SK-N-SH (cell line): ENCODE measurements around the gene ETS1. TPM values are rescaled to one million over a fixed set of nuclear protein-coding genes. Genes with fewer than 3 reads are reported as not detected.

ENCODE experiments used
- CTCF ChIA-PET: fragments of 300-600, 350-600 bp; formaldehyde crosslinking; extraction: SDS; loops from one replicate; lab custom pipeline; 2021; lab: Yijun Ruan, JAX
- POLR2A ChIA-PET: fragments of 350-600 bp; sonication (Branson Sonifier 250); formaldehyde crosslinking; extraction: SDS; loops from one replicate; lab custom pipeline; 2020; ENCODE audit warnings: antibody characterized with exemption, inconsistent platforms; lab: Yijun Ruan, JAX
- DNase-seq: peaks from one replicate; pipeline ENCODE4 v3.0.0; 2012
- H2AFZ ChIP-seq: fragments of 200-600 bp; sonication (generic); 2 replicates; pipeline ENCODE4 v1.8.1; 2016; ENCODE audit warnings: antibody characterized with exemption, mild to moderate bottlenecking, low read depth
- H3F3A ChIP-seq: fragments of 200-600 bp; sonication (generic); replicated peaks from 2 replicates; pipeline ENCODE3; 2016; ENCODE audit warnings: antibody characterized with exemption, mild to moderate bottlenecking; ENCODE audit not compliant: insufficient read depth
- H3K27ac ChIP-seq, 2 experiments: fragments of 200-500 bp in 1 of 2; fragments of 200-600 bp in 1 of 2; sonication (Bioruptor generic) in 1 of 2; sonication (generic), shearing (Covaris generic) in 1 of 2; 2 replicates each; pipeline versions ENCODE4 v1.5.1 to v1.6.1; 2014 to 2016; ENCODE audit warnings: low read depth in 2 of 2, inconsistent platforms in 1 of 2, low read length in 1 of 2, mild to moderate bottlenecking in 1 of 2, mixed read lengths in 1 of 2
- H3K27me3 ChIP-seq: fragments of 200-600 bp; sonication (generic), shearing (Covaris generic); 2 replicates; pipeline ENCODE4 v1.6.1; 2016; ENCODE audit warnings: mixed run types; ENCODE audit not compliant: insufficient read depth
- H3K36me3 ChIP-seq, 2 experiments: fragments of 200-500 bp in 1 of 2; fragments of 200-600 bp in 1 of 2; sonication (Bioruptor generic) in 1 of 2; sonication (generic) in 1 of 2; replicated peaks in 1 of 2; 2 replicates each; pipeline versions ENCODE3 to v1.5.1; 2014 to 2016; ENCODE audit warnings: low read length in 1 of 2, mild to moderate bottlenecking in 1 of 2; ENCODE audit not compliant: insufficient read depth in 2 of 2, control insufficient read depth in 1 of 2
- H3K4me1 ChIP-seq, 2 experiments: fragments of 200-500 bp in 1 of 2; fragments of 200-600 bp in 1 of 2; sonication (Bioruptor generic) in 1 of 2; sonication (generic), shearing (Covaris generic) in 1 of 2; 2 replicates each; pipeline versions ENCODE4 v1.5.1 to v1.6.1; 2014 to 2016; ENCODE audit warnings: low read depth in 1 of 2, low read length in 1 of 2, mixed run types in 1 of 2; ENCODE audit not compliant: insufficient read depth in 2 of 2, control insufficient read depth in 1 of 2
- H3K4me2 ChIP-seq: fragments of 200-600 bp; sonication (generic), shearing (Covaris generic); 2 replicates; pipeline ENCODE4 v1.6.1; 2017; ENCODE audit warnings: mixed run types
- H3K4me3 ChIP-seq, 2 experiments: fragments of 200-500 bp in 1 of 2; fragments of 200-600 bp in 1 of 2; sonication (Bioruptor generic) in 1 of 2; sonication (generic), shearing (Covaris generic) in 1 of 2; 2 replicates each; pipeline versions ENCODE4 v1.5.1 to v1.8.1; 2014 to 2016; ENCODE audit warnings: low read depth in 2 of 2, inconsistent platforms in 1 of 2, low read length in 1 of 2, mild to moderate bottlenecking in 1 of 2, mixed read lengths in 1 of 2, moderate library complexity in 1 of 2
- H3K79me2 ChIP-seq: fragments of 200-600 bp; sonication (generic); 2 replicates; pipeline ENCODE4 v1.8.1; 2017; ENCODE audit warnings: mild to moderate bottlenecking; ENCODE audit not compliant: insufficient read depth
- H3K9ac ChIP-seq: fragments of 200-600 bp; sonication (generic); 2 replicates; pipeline ENCODE4 v1.6.1; 2017; ENCODE audit warnings: mixed run types
- H3K9me2 ChIP-seq: fragments of 200-600 bp; sonication (generic); 2 replicates; pipeline ENCODE4 v1.6.1; 2017; ENCODE audit warnings: mixed run types
- H3K9me3 ChIP-seq: fragments of 200-600 bp; sonication (generic); 2 replicates; pipeline ENCODE4 v1.6.1; 2017; ENCODE audit warnings: mixed run types, mild to moderate bottlenecking, moderate library complexity
- H4K20me1 ChIP-seq: fragments of 200-600 bp; sonication (generic); 2 replicates; pipeline ENCODE4 v1.6.1; 2017; ENCODE audit warnings: mild to moderate bottlenecking, mixed run types; ENCODE audit not compliant: insufficient read depth
- CHD2 ChIP-seq: fragments of 150-350 bp; IDR thresholded peaks from 2 replicates; pipeline ENCODE4 v1.6.1; 2018; ENCODE audit warnings: low read length; ENCODE audit not compliant: partially characterized antibody
- ELF1 ChIP-seq: IDR thresholded peaks from 2 replicates; pipeline ENCODE4 v1.4.0; 2012
- EZH2phosphoT487 ChIP-seq: fragments of 200-600 bp; sonication (generic); IDR thresholded peaks from 2 replicates; pipeline ENCODE4 v1.6.1; 2017; ENCODE audit warnings: low read depth, mixed run types, mild to moderate bottlenecking, antibody characterized with exemption, moderate library complexity, borderline replicate concordance
- FOSL2 ChIP-seq: IDR thresholded peaks from 2 replicates; pipeline ENCODE4 v1.4.0; 2012; ENCODE audit warnings: low read depth, mild to moderate bottlenecking, moderate library complexity, borderline replicate concordance
- FOXM1 ChIP-seq: IDR thresholded peaks from 2 replicates; pipeline ENCODE4 v1.4.0; 2012; ENCODE audit warnings: low read depth, mild to moderate bottlenecking
- JUND ChIP-seq: IDR thresholded peaks from 2 replicates; pipeline ENCODE4 v1.4.0; 2012
- MXI1 ChIP-seq: IDR thresholded peaks from 2 replicates; pipeline ENCODE4 v1.6.1; 2012; ENCODE audit warnings: mild to moderate bottlenecking, low read depth, low read length, improper control_type of control experiment
- NFIC ChIP-seq: IDR thresholded peaks from 2 replicates; pipeline ENCODE4 v1.4.0; 2012; ENCODE audit warnings: borderline replicate concordance
- RAD21 ChIP-seq: IDR thresholded peaks from 2 replicates; pipeline ENCODE4 v1.6.1; 2012; ENCODE audit warnings: mild to moderate bottlenecking, low read length
- RCOR1 ChIP-seq: fragments of 150-350 bp; IDR thresholded peaks from 2 replicates; pipeline ENCODE4 v1.6.1; 2017; ENCODE audit warnings: antibody characterized with exemption, low read length
- RFX5 ChIP-seq: IDR thresholded peaks from 2 replicates; pipeline ENCODE4 v1.6.1; 2012; ENCODE audit warnings: mild to moderate bottlenecking, improper control_type of control experiment, low read length
- SIN3A ChIP-seq: IDR thresholded peaks from 2 replicates; pipeline ENCODE4 v1.6.1; 2012; ENCODE audit warnings: low read depth, mild to moderate bottlenecking, low read length, moderate library complexity, borderline replicate concordance
- SMC3 ChIP-seq: IDR thresholded peaks from 2 replicates; pipeline ENCODE4 v1.6.1; 2012; ENCODE audit warnings: low read depth, low read length, improper control_type of control experiment
- TAF1 ChIP-seq: IDR thresholded peaks from 2 replicates; pipeline ENCODE4 v1.6.1; 2012; ENCODE audit warnings: low read depth, mild to moderate bottlenecking, low read length, moderate library complexity, borderline replicate concordance
- WGBS: methylation state at CpG from one replicate; pipeline ENCODE4 v1.1.6; 2017; ENCODE audit warnings: low lambda C conversion rate; 5-methylcytosine and 5-hydroxymethylcytosine counted together
- polyA plus RNA-seq, 3 experiments: library from polyadenylated mRNA; depleted of rRNA; stranded (reverse); fragments of >200 nt; gene quantifications; 2 replicates each; pipeline ENCODE4 v1.2.3, GENCODE V29; 2012

Gene ETS1
- polyA plus RNA-seq, 1 of the 3 experiments (the other 2 are of a cell fraction): 14.5 TPM

DNA sequence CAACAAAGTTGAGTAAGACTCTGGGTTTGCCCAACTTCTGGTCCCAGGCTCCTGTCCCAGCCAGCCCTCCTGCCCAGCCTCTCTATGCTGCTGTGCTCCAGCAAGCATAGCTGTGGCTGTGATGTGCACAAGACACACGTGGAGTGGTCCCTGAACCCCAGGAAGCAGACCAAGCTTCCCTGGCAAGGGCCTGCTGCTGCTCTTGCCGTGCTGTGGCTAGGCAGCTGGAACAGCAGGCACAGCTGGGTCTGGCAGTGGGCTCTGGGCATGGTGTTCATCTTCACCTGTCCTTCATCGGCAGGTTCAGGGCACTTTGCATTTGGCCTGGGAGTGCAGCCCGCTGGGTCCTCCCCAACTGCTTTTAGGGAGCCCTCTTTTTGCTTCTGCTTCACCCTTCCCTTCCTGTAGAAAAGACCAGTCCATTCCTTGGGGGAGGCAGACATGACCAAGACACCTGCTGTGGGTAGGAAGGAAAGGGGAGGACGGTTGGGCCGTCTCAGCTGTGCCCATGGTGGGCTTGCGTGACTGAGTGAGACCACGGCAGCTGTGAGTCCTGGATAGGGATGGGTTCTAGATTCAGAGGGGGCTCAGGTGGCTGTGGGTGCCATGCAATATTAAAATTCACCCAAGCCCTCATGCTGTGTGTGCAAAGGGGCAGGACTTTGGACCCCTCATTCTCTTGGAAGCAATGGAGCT, 26.1 kb upstream of the ETS1 start:
- Histone ChIP-seq H3K27ac (no peak overlapping the region), H3K4me3 (no peak overlapping the region), H3K79me2 (no peaks in the 10 kb centered on the region), H3F3A (no peaks in the 10 kb centered on the region), H3K9me2 (no peaks in the 10 kb centered on the region)
- CTCF ChIA-PET: interaction anchor here (0.6 to 1.6 kb wide), 4 partner anchors 9 to 456 kb away, joined by 3 to 5 read pairs (median 4); no protein-coding TSS in a partner anchor
- TF ChIP-seq ELF1: no peak
- TF ChIP-seq MXI1: no peak
- TF ChIP-seq FOSL2: no peak
- no peak for TF ChIP-seq RCOR1
- no peak for TF ChIP-seq CHD2
- TF ChIP-seq RFX5: no peak
- TF ChIP-seq SMC3: no peak
- TF ChIP-seq RAD21: no peak
- TF ChIP-seq, all 33 proteins: peak for 0
- Histone ChIP-seq H3K36me3 (no peaks in the 10 kb centered on the region), H4K20me1 (no peaks in the 10 kb centered on the region), H2AFZ (no peak overlapping the region), H3K9ac (no peak overlapping the region), H3K4me1 (peaks cover 0 to 37% of the 10 kb centered on the region in 2 experiments; a peak in 2 of 4 replicates), H3K9me3 (no peaks in the 10 kb centered on the region), H3K27me3 (no peaks in the 10 kb centered on the region; the same call in 1 of the 2 replicates), H3K4me2 (no peak overlapping the region)
- POLR2A ChIA-PET: no interaction called here
- DNase-seq: no peak
- WGBS: 78% methylated on average over 6 of the region's 8 CpGs

DNA sequence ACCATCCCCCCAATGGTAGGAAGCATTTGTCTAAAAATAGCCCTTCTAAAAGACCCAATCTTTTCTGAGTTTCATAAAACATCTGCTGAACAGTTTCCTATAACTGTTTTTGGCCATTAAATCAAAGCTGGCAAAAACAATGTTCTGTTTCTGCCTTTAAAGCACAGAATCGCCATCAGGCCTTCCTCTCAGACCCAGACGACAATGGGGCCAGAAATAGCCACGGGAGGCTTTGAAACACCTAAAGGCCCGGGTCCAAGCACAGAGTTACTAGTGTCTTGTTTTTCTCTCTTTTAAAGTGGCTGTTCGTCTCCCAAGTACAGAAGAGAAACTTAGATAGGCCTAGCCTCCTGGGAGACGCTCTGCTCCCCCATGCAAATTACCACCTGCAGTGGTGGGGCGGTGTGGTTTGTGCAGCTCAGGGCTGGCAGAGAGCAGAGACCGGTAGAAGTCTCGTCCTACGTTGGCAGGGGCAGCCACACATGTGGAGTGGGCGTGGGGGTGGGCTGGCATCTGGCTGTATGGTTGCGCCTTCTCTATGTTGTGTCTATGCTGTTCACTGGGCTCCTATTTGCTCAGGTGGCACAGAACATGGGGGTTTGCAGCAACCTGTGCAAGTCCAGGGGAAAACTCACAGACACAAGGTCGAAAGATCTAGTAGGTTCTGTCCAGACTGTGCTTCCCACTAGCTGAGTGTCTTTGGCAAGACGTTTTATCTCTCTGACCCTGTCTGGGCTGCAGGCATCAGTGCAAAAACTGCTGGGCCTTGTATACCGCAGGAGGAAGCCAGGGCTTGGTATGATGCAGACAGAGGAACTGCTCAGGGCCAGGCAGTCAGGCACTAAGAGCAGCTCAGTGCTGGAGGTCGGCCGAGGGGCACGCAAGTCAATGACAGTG, 23.6 kb upstream of the ETS1 start:
- no peak overlapping the region for H3K9ac ChIP-seq

More for the DNA sequence above, 23.6 kb upstream of the ETS1 start:
- Histone ChIP-seq H4K20me1 (no peaks in the 10 kb centered on the region), H3K4me2 (no peak overlapping the region), H3K9me2 (no peaks in the 10 kb centered on the region), H3K27me3 (no peaks in the 10 kb centered on the region; the same call in 1 of the 2 replicates), H3F3A (no peaks in the 10 kb centered on the region), H3K36me3 (no peaks in the 10 kb centered on the region)
- DNase-seq: no peak
- POLR2A ChIA-PET: no interaction called here
- TF ChIP-seq JUND: no peak
- no peak for TF ChIP-seq EZH2phosphoT487
- TF ChIP-seq FOSL2: no peak
- no peak for TF ChIP-seq NFIC
- TF ChIP-seq FOXM1: no peak
- no peak for TF ChIP-seq TAF1
- no peak for TF ChIP-seq RAD21
- TF ChIP-seq SIN3A: no peak
- TF ChIP-seq, all 33 proteins: peak for 0
- H3K27ac ChIP-seq: no peak overlapping the region
- CTCF ChIA-PET: interaction anchor here (1.2 to 3.9 kb wide), 4 partner anchors 12 to 453 kb away, joined by 3 to 15 read pairs (median 4); no protein-coding TSS in a partner anchor
- no peaks in the 10 kb centered on the region for H3K79me2 ChIP-seq
- H3K9me3 ChIP-seq: no peaks in the 10 kb centered on the region
- no peak overlapping the region; the same call in 1 of the 2 replicates for H2AFZ ChIP-seq
- peaks cover 0 to 25% of the 10 kb centered on the region in 2 experiments; a peak in 2 of 4 replicates for H3K4me1 ChIP-seq
- WGBS: 86% methylated on average over 17 of the region's 18 CpGs
- H3K4me3 ChIP-seq: no peak overlapping the region
